ENCODE measurements around the gene RAP1A.

RAP1A gene

GRCh38 chr1:111619635-111620440, at the start of gene RAP1A:
Gene RAP1A, plus strand, starts transcription at chr1:111619789. Its CDS starts 71,572 bp downstream, at chr1:111691361.
- TF ChIP-seq CTCF (IDR thresholded peaks at IDR 0.05): no peak
- peaks cover 11% of the 10 kb centered on the region for H3K36me3 Mint-ChIP-seq (ENCODE audit: low read depth)
- peak; percentile 98 for DNase-seq
- peaks cover 3% of the 10 kb centered on the region for H3K27me3 Mint-ChIP-seq (ENCODE audit: low read depth, poor library complexity)
- peaks cover 7% of the 10 kb centered on the region for H3K9me3 Mint-ChIP-seq
- peaks cover 60% of the 10 kb centered on the region for H3K4me1 Mint-ChIP-seq
- peak within 1 kb of the TSS; percentile 92 for H3K4me3 Mint-ChIP-seq
- peak within 1 kb of the TSS; percentile 98 for H3K27ac Mint-ChIP-seq

- H3K4me1 Mint-ChIP-seq: peaks cover 6% of the 10 kb centered on the region
- H3K36me3 Mint-ChIP-seq (ENCODE audit: low read depth): no peaks in the 10 kb centered on the region
- H3K27ac Mint-ChIP-seq: no peak overlapping the region
- no peaks in the 10 kb centered on the region for H3K9me3 Mint-ChIP-seq
- no peak for TF ChIP-seq CTCF (IDR thresholded peaks at IDR 0.05)
- DNase-seq: no peak
- H3K27me3 Mint-ChIP-seq (ENCODE audit: low read depth, poor library complexity): peaks cover 8% of the 10 kb centered on the region
- H3K4me3 Mint-ChIP-seq: no peak overlapping the region
Observed at GRCh38 chr1:111569913-111570312, 49.7 kb upstream of the RAP1A start.

- peak; percentile 15 for TF ChIP-seq CTCF (IDR thresholded peaks at IDR 0.05)
- peaks cover 6% of the 10 kb centered on the region for H3K4me1 Mint-ChIP-seq
- H3K27ac Mint-ChIP-seq: no peak overlapping the region
- peak; percentile 4 for DNase-seq
- H3K4me3 Mint-ChIP-seq: no peak overlapping the region
- H3K36me3 Mint-ChIP-seq (ENCODE audit: low read depth): no peaks in the 10 kb centered on the region
- H3K27me3 Mint-ChIP-seq (ENCODE audit: low read depth, poor library complexity): peaks cover 8% of the 10 kb centered on the region
- no peaks in the 10 kb centered on the region for H3K9me3 Mint-ChIP-seq
Observed at GRCh38 chr1:111570781-111571181, 48.8 kb upstream of the RAP1A start.

GRCh38 chr1:111571239-111571638, 48.4 kb upstream of the RAP1A start:
- Mint-ChIP-seq H3K27me3 (ENCODE audit: low read depth, poor library complexity) (peaks cover 8% of the 10 kb centered on the region), H3K9me3 (no peaks in the 10 kb centered on the region), H3K4me3 (no peak overlapping the region), H3K36me3 (ENCODE audit: low read depth) (no peaks in the 10 kb centered on the region), H3K27ac (no peak overlapping the region), H3K4me1 (peaks cover 6% of the 10 kb centered on the region)
- TF ChIP-seq CTCF (IDR thresholded peaks at IDR 0.05): no peak
- DNase-seq: no peak

- H3K9me3 Mint-ChIP-seq: no peaks in the 10 kb centered on the region
Observed at GRCh38 chr1:111571987-111572386, 47.6 kb upstream of the RAP1A start.

More at GRCh38 chr1:111571987-111572386, 47.6 kb upstream of the RAP1A start:
- no peak for TF ChIP-seq CTCF (IDR thresholded peaks at IDR 0.05)
- Mint-ChIP-seq H3K4me1 (peaks cover 6% of the 10 kb centered on the region), H3K36me3 (ENCODE audit: low read depth) (no peaks in the 10 kb centered on the region), H3K27ac (no peak overlapping the region), H3K4me3 (no peak overlapping the region), H3K27me3 (ENCODE audit: low read depth, poor library complexity) (peaks cover 8% of the 10 kb centered on the region)
- DNase-seq: no peak
